ENCODE measurements around the gene LRIG2. TPM values are rescaled to one million over a fixed set of nuclear protein-coding genes. Genes with fewer than 3 reads are reported as not detected.

Gene LRIG2
- total and polyA plus RNA-seq, 7 donors = 1.2 to 24.2 (median 14.1) TPM

DNA sequence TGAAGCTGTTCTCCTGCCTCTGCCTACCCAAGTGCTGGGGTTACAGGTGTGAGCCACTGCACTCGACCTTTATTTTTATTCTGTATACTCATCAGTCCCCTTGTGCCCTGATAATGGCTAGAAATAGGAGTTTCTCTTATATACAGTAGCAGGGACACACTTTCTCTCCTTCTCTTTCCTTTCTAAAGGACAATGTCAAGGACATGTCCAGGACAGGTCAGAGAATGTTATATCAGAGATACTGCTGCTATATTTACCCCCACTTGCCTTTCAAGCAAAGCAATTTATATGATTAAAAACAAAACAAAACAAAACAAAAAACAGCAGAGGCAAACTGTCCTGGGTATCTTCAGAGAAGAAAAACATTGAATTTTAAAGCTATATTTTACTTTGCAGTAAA, 43.2 kb upstream of the LRIG2 start:
- intact Hi-C loops (cut with DNase I) = no loop called here
- 59 to 65% methylated on average over 1 of the region's 1 CpG for WGBS, 2 donors

DNA sequence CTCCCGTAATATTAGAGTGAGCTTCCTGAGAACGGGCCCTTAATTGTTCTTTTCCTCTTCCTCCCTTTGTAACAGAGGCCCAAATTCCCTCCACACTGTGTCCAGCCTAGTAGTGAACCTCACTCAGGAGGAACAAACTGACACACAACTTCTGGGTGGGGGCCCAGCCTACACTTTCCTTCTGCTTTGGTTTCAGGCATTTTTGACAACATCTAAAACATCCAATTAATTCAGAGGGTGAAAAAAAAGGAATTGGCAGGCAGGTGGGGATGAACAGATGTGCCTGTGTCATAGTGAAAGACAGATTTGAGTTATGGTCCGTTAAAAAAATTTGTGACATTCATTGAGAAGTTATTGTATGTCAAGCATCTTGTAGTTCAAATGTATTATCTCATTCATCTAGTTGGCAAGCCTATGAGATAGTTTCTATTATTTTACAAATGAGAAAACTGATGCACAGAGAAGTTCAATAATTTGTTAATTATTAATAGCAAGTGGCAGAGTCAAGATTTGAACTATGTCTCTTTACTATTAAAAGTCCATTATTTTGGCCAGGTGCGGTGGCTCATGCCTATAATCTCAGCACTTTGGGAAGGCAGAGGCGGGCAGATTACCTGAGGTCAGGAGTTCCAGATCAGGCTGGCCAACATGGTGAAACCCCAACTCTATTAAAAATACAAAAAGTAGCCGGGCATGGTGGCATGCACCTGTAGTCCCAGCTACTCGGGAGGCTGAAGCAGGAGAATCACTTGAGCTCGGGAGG, 41.6 kb upstream of the LRIG2 start:
- 84 to 88% methylated on average over 8 of the region's 8 CpGs for WGBS, 2 donors
- intact Hi-C loops (cut with DNase I) = no loop called here
- Histone ChIP-seq H3K36me3 (no peaks in the 10 kb centered on the region), H3K27ac (no peak overlapping the region), H3K4me3 (no peak overlapping the region), H3K4me1 (no peaks in the 10 kb centered on the region), H3K27me3 (no peaks in the 10 kb centered on the region), H3K9me3 (no peaks in the 10 kb centered on the region)
- TF ChIP-seq POLR2AphosphoS5 (IDR thresholded peaks at IDR 0.05) = no peak
- no peak for TF ChIP-seq EP300 (IDR thresholded peaks at IDR 0.05)
- no peak for TF ChIP-seq CTCF (IDR thresholded peaks at IDR 0.05)
- TF ChIP-seq POLR2A (IDR thresholded peaks at IDR 0.05) = no peak
- DNase-seq = no peak

More for the DNA sequence above, 43.2 kb upstream of the LRIG2 start:
- H3K27me3 ChIP-seq = no peaks in the 10 kb centered on the region
- no peak overlapping the region for H3K4me3 ChIP-seq
- H3K36me3 ChIP-seq = no peaks in the 10 kb centered on the region
- H3K4me1 ChIP-seq = no peaks in the 10 kb centered on the region
- H3K9me3 ChIP-seq = no peaks in the 10 kb centered on the region
- no peak overlapping the region for H3K27ac ChIP-seq
- TF ChIP-seq CTCF (IDR thresholded peaks at IDR 0.05) (no peak), EP300 (IDR thresholded peaks at IDR 0.05) (no peak), POLR2A (IDR thresholded peaks at IDR 0.05) (no peak), POLR2AphosphoS5 (IDR thresholded peaks at IDR 0.05) (no peak)
- DNase-seq = no peak

GRCh38 chr1:113035086-113035485, 37.9 kb upstream of the LRIG2 start:
- 90 to 93% methylated on average over 5 of the region's 5 CpGs for WGBS, 2 donors
- Histone ChIP-seq H3K27me3 (no peaks in the 10 kb centered on the region), H3K9me3 (no peaks in the 10 kb centered on the region), H3K4me1 (no peaks in the 10 kb centered on the region), H3K4me3 (no peak overlapping the region), H3K27ac (no peak overlapping the region), H3K36me3 (no peaks in the 10 kb centered on the region)
- intact Hi-C loops (cut with DNase I) = no loop called here
- no peak for DNase-seq
- TF ChIP-seq POLR2AphosphoS5 (IDR thresholded peaks at IDR 0.05) = no peak
- no peak for TF ChIP-seq POLR2A (IDR thresholded peaks at IDR 0.05)
- TF ChIP-seq EP300 (IDR thresholded peaks at IDR 0.05) = no peak

DNA sequence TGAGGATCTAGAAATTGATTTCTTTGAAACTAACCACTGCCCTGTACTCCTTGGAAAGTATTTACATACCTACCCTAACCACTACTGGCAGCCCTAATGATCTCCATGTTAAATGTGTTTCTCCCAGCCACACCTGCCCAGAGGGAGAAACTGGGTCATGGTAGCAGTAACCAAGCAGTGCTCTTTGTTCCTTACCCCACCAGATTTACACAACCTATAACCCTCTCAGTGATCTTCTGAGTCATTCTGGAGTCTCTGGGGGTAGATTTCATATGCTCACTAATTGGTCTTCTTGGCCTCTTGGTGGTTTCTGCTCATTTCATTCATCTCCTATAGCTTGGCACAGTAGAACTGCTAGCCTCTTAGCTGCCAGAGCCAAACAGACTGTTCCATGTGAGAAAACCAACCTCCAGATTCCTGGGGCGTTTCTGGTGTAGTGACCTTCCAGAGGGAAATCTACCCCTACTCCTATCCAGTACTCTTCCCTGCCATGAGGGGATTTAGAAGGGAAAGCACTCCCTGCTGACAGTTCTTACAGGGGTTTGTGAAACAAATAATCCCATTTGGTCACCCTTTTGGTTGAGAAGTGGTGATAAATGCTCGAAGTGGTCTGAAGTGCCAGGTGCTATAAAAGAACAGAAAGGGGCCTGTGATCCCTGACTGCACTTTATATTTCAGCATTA, 36.2 kb upstream of the LRIG2 start:
- DNase-seq = no peak
- Histone ChIP-seq H3K36me3 (no peaks in the 10 kb centered on the region), H3K27ac (no peak overlapping the region), H3K4me1 (peaks cover 0 to 1% (median under 1%) of the 10 kb centered on the region in 4 donors), H3K9me3 (no peaks in the 10 kb centered on the region), H3K27me3 (no peaks in the 10 kb centered on the region), H3K4me3 (no peak overlapping the region)
- 83 to 89% methylated on average over 2 of the region's 2 CpGs for WGBS, 2 donors
- intact Hi-C loops (cut with DNase I) = no loop called here
- no peak for TF ChIP-seq EP300 (IDR thresholded peaks at IDR 0.05)

DNA sequence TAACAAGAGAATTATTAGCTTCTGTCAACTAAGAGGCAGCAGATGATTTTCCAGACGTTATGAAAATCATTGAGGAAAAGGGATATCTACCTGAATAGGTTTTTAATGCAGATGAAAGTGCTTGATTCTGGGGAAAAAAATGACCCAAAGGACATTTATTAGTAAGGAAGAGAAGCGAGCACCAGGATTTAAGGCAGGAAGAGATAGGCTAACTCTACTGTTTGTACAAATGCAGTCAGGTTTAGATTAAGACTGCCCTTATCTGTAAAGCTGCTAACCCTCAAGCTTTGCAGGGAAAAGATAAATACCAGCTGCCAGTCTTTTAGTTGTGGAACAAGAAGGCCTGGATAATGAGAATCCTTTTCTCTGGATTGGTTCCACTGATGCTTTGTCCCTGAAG, 33.0 kb upstream of the LRIG2 start:
- TF ChIP-seq POLR2AphosphoS5 (IDR thresholded peaks at IDR 0.05) = no peak
- no peak for TF ChIP-seq EP300 (IDR thresholded peaks at IDR 0.05)
- no peak for TF ChIP-seq CTCF (IDR thresholded peaks at IDR 0.05)
- no peak for TF ChIP-seq POLR2A (IDR thresholded peaks at IDR 0.05)
- Histone ChIP-seq H3K27me3 (no peaks in the 10 kb centered on the region), H3K27ac (no peak overlapping the region), H3K9me3 (no peaks in the 10 kb centered on the region), H3K4me3 (no peak overlapping the region), H3K36me3 (no peaks in the 10 kb centered on the region), H3K4me1 (peaks cover 0 to 14% (median 10%) of the 10 kb centered on the region in 4 donors)
- intact Hi-C loops (cut with DNase I) = loop anchor here (5.0 kb wide), 2 partner anchors 83 to 233 kb away; partner anchors contain the start of gene SLC16A1
- DNase-seq = no peak
- 39 to 57% methylated on average over 2 of the region's 2 CpGs for WGBS, 2 donors

Data from sigmoid colon (tissue), 7 donors.